Measurements from ENCODE around the gene TXNDC8.

GRCh38 chr9:110309681-110310080 lies 28.0 kb downstream of the TXNDC8 start:
- TF ChIP-seq CTCF (IDR thresholded peaks at IDR 0.05; ENCODE audit: borderline replicate concordance, extremely low read depth, low read length, poor library complexity, severe bottlenecking) (no peak), EZH2 (IDR thresholded peaks at IDR 0.05; ENCODE audit: borderline replicate concordance, low read depth, low read length, severe bottlenecking) (no peak)
